Psoas muscle (tissue), 8 donors: ENCODE results near the gene RNF135. TPM values are rescaled to one million over a fixed set of nuclear protein-coding genes. Genes with fewer than 3 reads are reported as not detected.
"Not testable (repeated sequence)": the region's sequence is repeated elsewhere in the genome, so short reads cannot be mapped to it uniquely, and the experiment has no call there.

Source experiments
- ATAC-seq, 4 donors: fragments of 200-7000 bp; cut with Tn5 transposase; one replicate each; pipeline ENCODE4 v1.9.1; 2020; ENCODE audit warnings: moderate library complexity in 3 of 4, mild to moderate bottlenecking in 2 of 4
- DNase-seq, 2 donors: peaks; one replicate each; pipeline ENCODE4 v3.0.0-alpha.2; 2020
- H3K27ac ChIP-seq: fragments of 200-600 bp; one replicate; pipeline ENCODE4 v1.8.0; 2022
- H3K27me3 ChIP-seq, 3 donors: fragments of 200-600 bp in 1 of 3; one replicate each; pipeline versions ENCODE4 v1.6.1 to v1.8.0; 2013 to 2022; ENCODE audit warnings: low read length in 2 of 3, mild to moderate bottlenecking in 2 of 3, moderate library complexity in 1 of 3; ENCODE audit not compliant: insufficient read depth in 3 of 3
- H3K36me3 ChIP-seq, 2 donors: fragments of 200-600 bp in 1 of 2; one replicate each; pipeline versions ENCODE4 v1.6.1 to v1.8.0; 2013 to 2022; ENCODE audit warnings: low read depth in 1 of 2, mild to moderate bottlenecking in 1 of 2, moderate library complexity in 1 of 2; ENCODE audit not compliant: insufficient read depth in 1 of 2
- H3K4me1 ChIP-seq: fragments of 200-600 bp; one replicate; pipeline ENCODE4 v1.8.0; 2022
- H3K4me3 ChIP-seq: fragments of 200-600 bp; one replicate; pipeline ENCODE4 v1.8.0; 2022; ENCODE audit warnings: mild to moderate bottlenecking
- H3K9me3 ChIP-seq: fragments of 200-600 bp; one replicate; pipeline ENCODE4 v1.8.0; 2022
- CTCF ChIP-seq: fragments of 200-600 bp; IDR thresholded peaks from one replicate; pipeline ENCODE4 v1.8.0; 2022; ENCODE audit warnings: antibody characterized with exemption
- WGBS, 3 donors: extraction: QIAGEN DNeasy Blood & Tissue Kit; methylation state at CpG; one replicate each; pipeline versions ENCODE4 v1.1.6 to v1.1.7; 2013; 5-methylcytosine and 5-hydroxymethylcytosine counted together
- intact Hi-C, 2 donors: fragments of 100-400 bp; cut with DNase I; formaldehyde crosslinking; loops; one replicate each; pipeline versions ENCODE4 v1.11.0 to v1.14.2; 2022
- polyA plus RNA-seq, 3 donors: library from polyadenylated mRNA; stranded (reverse); fragments of 200-250 nt; gene quantifications; one replicate each; pipeline ENCODE4 v1.2.3, GENCODE V29; 2013
- total RNA-seq, 4 donors: library from RNA; stranded (reverse); fragmentation: NEBNext Ultra II Directional in 2 of 4; extraction: Animal tissue kit (Norgen Biotek cat#: 25700) in 2 of 4; gene quantifications; one replicate each; pipeline versions ENCODE4 v1.2.1 to v1.2.4, GENCODE V29; 2021 to 2023
- donor health status: healthy with polysubstance abuse.
- donor health status: DM: no; HTN: no; CAD: no; lungs with moderate emphysema.
- donor health status: Bipolar disorder and iron deficiency.
- donor health status: healthy.
- donor health status: DM: yes; HTN: yes; CAD: no.
- donor health status: DM: no; HTN: no; CAD: no.
- donor health status: DM: no; HTN: no; CAD: no.
- donor health status: DM: yes; HTN: yes; CAD: no.

The RNF135 gene
- total and polyA plus RNA-seq, 7 donors, result 2.4 to 7.3 (median 5.8) TPM

- ATAC-seq (no peak), DNase-seq (no peak)
- Histone ChIP-seq H3K9me3 (no peaks in the 10 kb centered on the region), H3K4me3 (no peak overlapping the region), H3K36me3 (no peaks in the 10 kb centered on the region), H3K27ac (no peak overlapping the region), H3K4me1 (no peaks in the 10 kb centered on the region), H3K27me3 (no peaks in the 10 kb centered on the region)
- WGBS, 3 donors, result 70 to 71% (median 70%) methylated on average over 5 of the region's 5 CpGs
- intact Hi-C loops, result loop anchor here in 1 of 2 donors (5.0 kb wide), 1 partner anchor 202 kb away; no protein-coding TSS in a partner anchor
- no peak for TF ChIP-seq CTCF
These were observed 44.8 kb downstream of the RNF135 start for GRCh38 chr17:31015639-31016038.

- H3K4me1 ChIP-seq, result no peaks in the 10 kb centered on the region
- ATAC-seq (no peak), DNase-seq (no peak)
- no peak overlapping the region for H3K27ac ChIP-seq
- 98 to 100% (median 98%) methylated on average over 2 of the region's 2 CpGs for WGBS, 3 donors
- no peaks in the 10 kb centered on the region for H3K36me3 ChIP-seq
- no peaks in the 10 kb centered on the region for H3K27me3 ChIP-seq
- no peaks in the 10 kb centered on the region for H3K9me3 ChIP-seq
- no peak for TF ChIP-seq CTCF
- no peak overlapping the region for H3K4me3 ChIP-seq
- intact Hi-C loops, result loop anchor here in 1 of 2 donors (5.0 kb wide), 1 partner anchor 198 kb away; no protein-coding TSS in a partner anchor
These were observed 48.2 kb downstream of the RNF135 start for GRCh38 chr17:31019004-31019403.

GRCh38 chr17:31023171-31023570, 52.3 kb downstream of the RNF135 start:
- intact Hi-C loops, ATAC-seq: not testable (repeated sequence)

GRCh38 chr17:31031841-31032240, 61.0 kb downstream of the RNF135 start:
- no peaks in the 10 kb centered on the region for H3K36me3 ChIP-seq
- no peaks in the 10 kb centered on the region for H3K9me3 ChIP-seq
- ATAC-seq, result no peak
- no peak for TF ChIP-seq CTCF
- H3K4me1 ChIP-seq, result no peaks in the 10 kb centered on the region
- intact Hi-C loops, result no loop called here
- no peak overlapping the region for H3K27ac ChIP-seq
- no peak overlapping the region for H3K4me3 ChIP-seq
- 70 to 71% (median 71%) methylated on average over 8 of the region's 8 CpGs for WGBS, 3 donors
- H3K27me3 ChIP-seq, result no peaks in the 10 kb centered on the region
- DNase-seq, result no peak

More at GRCh38 chr17:31023171-31023570, 52.3 kb downstream of the RNF135 start:
- 33 to 50% (median 50%) methylated on average over 1 of the region's 2 CpGs for WGBS, 3 donors
- not testable (repeated sequence) for H3K27me3 ChIP-seq, H3K27ac ChIP-seq, DNase-seq, H3K36me3 ChIP-seq, H3K9me3 ChIP-seq, H3K4me1 ChIP-seq, H3K4me3 ChIP-seq

GRCh38 chr17:31035611-31036010, 64.8 kb downstream of the RNF135 start:
- H3K9me3 ChIP-seq, H3K4me3 ChIP-seq, H3K27me3 ChIP-seq, H3K4me1 ChIP-seq, DNase-seq, H3K27ac ChIP-seq, H3K36me3 ChIP-seq, ATAC-seq, intact Hi-C loops: not testable (repeated sequence)
- WGBS, 3 donors, result 84 to 87% (median 86%) methylated on average over 5 of the region's 5 CpGs

DNA sequence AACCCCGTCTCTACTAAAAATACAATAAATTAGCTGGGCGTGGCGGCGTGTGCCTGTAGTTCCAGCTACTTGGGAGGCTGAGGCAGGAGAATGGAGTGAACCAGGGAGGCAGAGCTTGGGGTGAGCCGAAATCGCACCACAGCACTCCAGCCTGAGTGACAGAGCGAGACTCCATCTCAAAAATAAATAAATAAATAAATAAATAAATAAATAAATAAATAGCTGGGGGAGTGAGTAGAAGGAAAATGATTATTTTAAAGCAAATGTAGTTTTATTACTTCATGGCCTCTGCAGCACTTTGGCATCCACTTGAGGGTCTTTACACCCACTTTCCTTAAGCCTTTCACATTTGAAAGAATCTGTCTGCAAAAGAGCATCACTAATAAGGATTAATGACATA, 70.0 kb downstream of the RNF135 start:
- H3K27ac ChIP-seq, DNase-seq, H3K9me3 ChIP-seq, intact Hi-C loops, H3K4me1 ChIP-seq, H3K27me3 ChIP-seq, ATAC-seq, H3K4me3 ChIP-seq, H3K36me3 ChIP-seq: not testable (repeated sequence)
- WGBS, 3 donors, result 96 to 98% (median 96%) methylated on average over 7 of the region's 7 CpGs

DNA sequence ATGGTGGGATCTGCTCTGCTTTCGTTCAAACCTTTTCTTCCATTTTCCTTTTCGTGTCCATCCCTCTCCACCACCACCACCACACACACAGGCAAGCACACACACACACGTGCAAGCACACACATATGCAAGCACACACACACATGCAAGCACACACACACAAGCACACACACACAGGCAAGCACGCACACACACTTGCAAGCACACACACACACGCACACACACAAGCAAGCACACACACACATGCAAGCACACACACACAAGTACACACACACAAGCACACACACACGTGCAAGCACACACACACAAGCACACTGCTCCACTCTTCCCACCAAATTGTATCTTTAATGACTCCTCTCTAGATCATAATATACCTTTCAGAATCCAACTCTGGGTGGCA, 71.5 kb downstream of the RNF135 start:
- H3K4me1 ChIP-seq, H3K9me3 ChIP-seq, H3K27me3 ChIP-seq, H3K4me3 ChIP-seq, DNase-seq, ATAC-seq, H3K36me3 ChIP-seq, intact Hi-C loops, H3K27ac ChIP-seq: not testable (repeated sequence)
- WGBS, 3 donors, result 79 to 89% (median 89%) methylated on average over 6 of the region's 6 CpGs

- H3K27me3 ChIP-seq, H3K4me3 ChIP-seq, ATAC-seq, DNase-seq, intact Hi-C loops, H3K36me3 ChIP-seq, H3K9me3 ChIP-seq, H3K4me1 ChIP-seq, H3K27ac ChIP-seq: not testable (repeated sequence)
- 92 to 97% (median 93%) methylated on average over 3 to 5 of the region's 7 CpGs for WGBS, 3 donors
These were observed 76.1 kb downstream of the RNF135 start for GRCh38 chr17:31046856-31047425.
